ENCODE results near the gene NEURL1. TPM values are rescaled to one million over a fixed set of nuclear protein-coding genes. Genes with fewer than 3 reads are reported as not detected.

The NEURL1 gene
- total and polyA plus RNA-seq, 2 donors: 1.6 to 3.0 TPM

DNA sequence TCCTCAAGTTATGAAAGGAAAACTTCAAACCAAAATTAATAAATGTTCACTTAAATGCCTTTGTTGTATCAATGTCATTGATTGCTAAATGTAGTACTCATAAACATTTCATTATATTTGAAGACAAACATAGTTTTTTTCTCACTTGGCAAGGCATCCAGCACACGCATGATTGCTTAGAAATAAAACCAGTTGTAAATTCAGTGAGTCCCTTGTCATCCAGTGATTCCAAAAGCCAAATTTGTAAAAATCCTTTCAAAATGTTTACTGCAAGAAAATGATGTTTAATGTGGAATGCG is 6.1 kb upstream of the NEURL1 start:
- Histone ChIP-seq H3K9me3 (ENCODE audit: control insufficient read depth in 2 of 2, insufficient read depth in 1 of 2, low read length in 1 of 2) (no peaks in the 10 kb centered on the region), H3K36me3 (ENCODE audit: control insufficient read depth in 2 of 2, insufficient read depth in 2 of 2, low read length in 1 of 2) (no peaks in the 10 kb centered on the region), H3K27me3 (ENCODE audit: control insufficient read depth in 2 of 2, insufficient read depth in 1 of 2, low read length in 1 of 2) (peaks cover 0 to 15% of the 10 kb centered on the region in 2 donors), H3K27ac (ENCODE audit: low read depth in 1 of 2, low read length in 1 of 2) (no peak overlapping the region), H3K4me1 (ENCODE audit: control insufficient read depth in 2 of 2, insufficient read depth in 2 of 2, low read length in 2 of 2) (peaks cover 2 to 8% of the 10 kb centered on the region in 2 donors), H3K4me3 (ENCODE audit: low read length in 2 of 2) (no peak overlapping the region)
- DNase-seq (ENCODE audit: low read depth in 6 of 9, low spot score in 9 of 9): no peak
- WGBS: 98% methylated on average over 2 of the region's 2 CpGs

DNA sequence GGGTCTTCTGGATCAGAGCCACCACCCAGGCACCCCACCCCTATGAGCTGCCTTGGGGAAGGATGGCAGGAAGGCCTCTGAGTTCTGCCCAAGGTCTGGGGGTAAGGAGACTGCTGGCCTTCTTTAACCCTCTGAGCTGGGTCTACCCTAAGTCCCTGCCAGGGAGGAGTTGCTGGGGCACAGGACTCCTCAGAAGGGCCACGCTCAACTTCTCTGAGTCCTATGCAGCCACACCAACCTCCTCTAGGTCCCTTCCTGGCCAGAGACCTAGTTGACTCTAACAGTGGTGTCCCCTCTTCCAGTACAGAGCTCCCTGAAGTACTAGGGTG is 2.6 kb upstream of the NEURL1 start:
- H3K4me1 ChIP-seq (ENCODE audit: control insufficient read depth in 2 of 2, insufficient read depth in 2 of 2, low read length in 2 of 2): peaks cover 5 to 20% of the 10 kb centered on the region in 2 donors
- no peak for DNase-seq (ENCODE audit: low read depth in 6 of 9, low spot score in 9 of 9)
- 94% methylated on average over 1 of the region's 1 CpG for WGBS
- H3K4me3 ChIP-seq (ENCODE audit: low read length in 2 of 2): no peak overlapping the region
- peaks cover 25 to 49% of the 10 kb centered on the region in 2 donors for H3K27me3 ChIP-seq (ENCODE audit: control insufficient read depth in 2 of 2, insufficient read depth in 1 of 2, low read length in 1 of 2)
- no peak overlapping the region for H3K27ac ChIP-seq (ENCODE audit: low read depth in 1 of 2, low read length in 1 of 2)
- no peaks in the 10 kb centered on the region for H3K36me3 ChIP-seq (ENCODE audit: control insufficient read depth in 2 of 2, insufficient read depth in 2 of 2, low read length in 1 of 2)
- no peaks in the 10 kb centered on the region for H3K9me3 ChIP-seq (ENCODE audit: control insufficient read depth in 2 of 2, insufficient read depth in 1 of 2, low read length in 1 of 2)

DNA sequence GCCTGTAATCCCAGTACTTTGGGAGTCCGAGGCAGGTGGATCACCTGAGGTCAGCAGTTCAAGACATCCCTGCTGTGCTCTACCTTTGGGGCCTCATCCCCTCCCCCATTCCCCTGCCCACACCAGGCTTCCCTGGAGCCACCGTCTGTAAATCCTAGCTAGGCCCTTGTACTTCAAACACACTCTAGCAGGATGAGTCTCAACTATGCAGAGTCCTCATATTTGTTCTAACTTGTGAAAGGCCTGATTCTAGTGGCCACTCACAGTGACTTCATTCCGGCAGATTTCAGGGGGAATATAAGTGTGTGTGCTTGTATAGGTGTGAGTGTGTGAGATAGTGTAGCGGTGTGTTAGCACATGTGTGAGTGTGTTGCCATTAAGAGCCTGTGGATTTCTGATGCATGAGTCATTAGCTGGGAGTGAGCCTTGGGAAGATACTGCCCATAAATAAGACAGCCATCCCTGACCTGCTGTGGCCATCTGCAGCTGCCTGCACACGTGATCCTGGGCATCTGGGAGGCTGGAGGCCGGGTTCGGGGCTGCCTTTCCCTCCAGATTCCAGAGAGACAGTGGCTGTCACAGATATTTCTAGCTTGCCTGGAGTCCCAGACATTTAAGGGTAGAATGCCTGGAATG is 1.7 kb upstream of the NEURL1 start:
- H3K27ac ChIP-seq (ENCODE audit: low read depth in 1 of 2, low read length in 1 of 2): no peak overlapping the region
- H3K36me3 ChIP-seq (ENCODE audit: control insufficient read depth in 2 of 2, insufficient read depth in 2 of 2, low read length in 1 of 2): no peaks in the 10 kb centered on the region
- no peak for DNase-seq (ENCODE audit: low read depth in 6 of 9, low spot score in 9 of 9)
- no peaks in the 10 kb centered on the region for H3K9me3 ChIP-seq (ENCODE audit: control insufficient read depth in 2 of 2, insufficient read depth in 1 of 2, low read length in 1 of 2)
- peaks cover 25 to 58% of the 10 kb centered on the region in 2 donors for H3K27me3 ChIP-seq (ENCODE audit: control insufficient read depth in 2 of 2, insufficient read depth in 1 of 2, low read length in 1 of 2)
- peaks cover 5 to 20% of the 10 kb centered on the region in 2 donors for H3K4me1 ChIP-seq (ENCODE audit: control insufficient read depth in 2 of 2, insufficient read depth in 2 of 2, low read length in 2 of 2)
- WGBS: 95% methylated on average over 7 of the region's 7 CpGs
- no peak overlapping the region for H3K4me3 ChIP-seq (ENCODE audit: low read length in 2 of 2)

DNA sequence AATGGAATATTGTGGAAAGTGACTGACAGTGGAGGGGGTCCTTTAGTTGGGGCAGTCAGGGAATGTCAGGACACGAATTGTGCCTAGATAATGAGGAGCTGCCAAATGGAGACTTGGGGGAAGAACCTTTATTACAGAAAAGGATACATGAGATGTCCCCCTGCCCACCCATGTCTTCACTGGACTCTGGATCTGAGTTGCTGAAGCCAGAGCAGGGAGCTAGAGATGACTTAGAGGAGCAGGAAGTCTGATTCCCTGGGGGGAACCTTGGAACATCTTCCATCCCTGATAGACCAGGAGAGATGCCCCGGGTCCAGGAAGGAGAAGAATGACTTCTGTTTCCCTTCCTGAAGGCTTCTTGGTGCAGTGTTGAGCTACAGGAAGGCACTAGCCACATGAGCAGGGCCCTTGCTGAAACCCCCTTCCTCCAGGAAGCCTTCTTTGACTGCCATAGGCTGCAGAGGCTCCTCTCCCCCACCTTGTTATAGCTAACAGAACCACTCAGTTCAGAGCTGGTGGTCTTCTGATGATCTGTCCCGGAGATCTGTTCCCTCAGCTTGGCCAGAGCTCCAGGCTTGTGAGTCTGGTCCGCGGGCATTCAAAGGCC is 747 bp upstream of the NEURL1 start:
- H3K9me3 ChIP-seq (ENCODE audit: control insufficient read depth in 2 of 2, insufficient read depth in 1 of 2, low read length in 1 of 2): no peaks in the 10 kb centered on the region
- peaks cover 25 to 65% of the 10 kb centered on the region in 2 donors for H3K27me3 ChIP-seq (ENCODE audit: control insufficient read depth in 2 of 2, insufficient read depth in 1 of 2, low read length in 1 of 2)
- no peaks in the 10 kb centered on the region for H3K36me3 ChIP-seq (ENCODE audit: control insufficient read depth in 2 of 2, insufficient read depth in 2 of 2, low read length in 1 of 2)
- DNase-seq (ENCODE audit: low read depth in 6 of 9, low spot score in 9 of 9): no peak
- H3K4me3 ChIP-seq (ENCODE audit: low read length in 2 of 2): no peak overlapping the region
- 81% methylated on average over 5 of the region's 5 CpGs for WGBS
- H3K27ac ChIP-seq (ENCODE audit: low read depth in 1 of 2, low read length in 1 of 2): no peak overlapping the region
- H3K4me1 ChIP-seq (ENCODE audit: control insufficient read depth in 2 of 2, insufficient read depth in 2 of 2, low read length in 2 of 2): peaks cover 5 to 20% of the 10 kb centered on the region in 2 donors

DNA sequence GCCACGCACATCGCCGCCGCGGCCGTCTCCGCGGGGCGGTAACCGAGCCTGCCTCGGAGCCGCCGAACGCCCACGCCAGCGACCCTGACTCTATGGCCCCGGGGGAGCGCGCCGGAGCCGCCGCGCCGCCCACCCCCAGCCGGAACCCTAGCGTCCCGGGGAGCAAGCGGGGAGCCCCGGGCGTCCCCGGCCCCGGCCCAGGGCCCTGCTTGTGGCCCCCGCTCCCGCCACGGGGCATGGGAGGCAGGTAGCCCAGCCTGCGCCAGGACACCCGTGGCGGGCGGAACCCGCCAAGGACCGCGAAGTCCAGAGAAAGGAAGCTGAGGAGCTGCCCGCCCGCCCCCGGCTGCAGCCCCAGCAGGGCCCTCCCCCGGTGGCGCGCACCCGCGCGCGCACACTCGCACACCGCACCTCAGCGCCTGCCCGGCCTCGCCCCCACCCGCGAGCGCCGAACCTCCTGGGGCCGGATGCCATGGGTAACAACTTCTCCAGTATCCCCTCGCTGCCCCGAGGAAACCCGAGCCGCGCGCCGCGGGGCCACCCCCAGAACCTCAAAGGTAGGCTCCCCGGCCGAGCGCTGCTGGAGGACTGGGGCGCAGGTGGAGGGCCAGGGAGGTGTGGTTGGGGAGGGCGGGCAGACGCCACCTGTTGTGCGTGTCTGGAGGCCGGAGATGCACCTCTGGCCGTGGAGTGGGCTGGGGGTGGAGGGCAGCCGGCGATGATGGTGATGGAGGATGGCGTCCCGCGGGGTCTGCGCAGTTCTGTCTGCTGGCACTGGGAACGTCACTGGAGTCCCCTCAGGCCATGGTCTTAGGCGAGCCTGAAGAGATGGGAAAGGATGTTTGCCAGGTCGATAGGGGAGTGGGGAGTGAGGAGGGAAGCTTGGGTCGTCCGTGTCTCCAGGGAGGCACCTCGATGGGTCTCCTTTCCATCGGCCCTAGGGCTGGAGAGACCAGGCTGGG is 692 bp downstream of the NEURL1 start:
- DNase-seq (ENCODE audit: low read depth in 6 of 9, low spot score in 9 of 9): peak in 1 of 9 donors; percentile 24
- H3K36me3 ChIP-seq (ENCODE audit: control insufficient read depth in 2 of 2, insufficient read depth in 2 of 2, low read length in 1 of 2): no peaks in the 10 kb centered on the region
- H3K27me3 ChIP-seq (ENCODE audit: control insufficient read depth in 2 of 2, insufficient read depth in 1 of 2, low read length in 1 of 2): peaks cover 25 to 66% of the 10 kb centered on the region in 2 donors
- no peaks in the 10 kb centered on the region for H3K9me3 ChIP-seq (ENCODE audit: control insufficient read depth in 2 of 2, insufficient read depth in 1 of 2, low read length in 1 of 2)
- H3K27ac ChIP-seq (ENCODE audit: low read depth in 1 of 2, low read length in 1 of 2): no peak overlapping the region
- 2% methylated on average over 92 of the region's 92 CpGs for WGBS
- H3K4me1 ChIP-seq (ENCODE audit: control insufficient read depth in 2 of 2, insufficient read depth in 2 of 2, low read length in 2 of 2): peaks cover 5 to 20% of the 10 kb centered on the region in 2 donors
- H3K4me3 ChIP-seq (ENCODE audit: low read length in 2 of 2): peak overlapping the region in 1 of 2 donors; percentile 53

DNA sequence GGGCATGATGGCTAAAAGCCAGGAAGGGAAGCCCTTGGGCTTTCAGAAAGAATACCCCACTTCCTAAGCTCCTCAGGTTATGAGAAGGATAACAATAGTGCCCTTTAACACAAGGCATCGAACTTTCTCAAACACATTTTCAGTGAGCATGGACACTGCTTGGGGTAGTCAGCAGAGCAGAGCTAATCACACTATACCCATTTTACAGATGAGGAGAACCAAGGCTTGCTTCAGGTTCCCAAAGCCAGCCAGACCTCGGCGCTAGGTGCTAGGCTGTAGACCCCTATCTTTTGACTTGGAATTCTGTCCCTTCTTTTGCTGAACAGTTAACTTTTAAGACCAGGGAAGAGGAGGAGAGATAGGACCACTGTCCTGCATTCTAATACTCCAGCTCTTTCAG is 1.8 kb downstream of the NEURL1 start:
- H3K4me3 ChIP-seq (ENCODE audit: low read length in 2 of 2): no peak overlapping the region
- peaks cover 25 to 72% of the 10 kb centered on the region in 2 donors for H3K27me3 ChIP-seq (ENCODE audit: control insufficient read depth in 2 of 2, insufficient read depth in 1 of 2, low read length in 1 of 2)
- 97% methylated on average over 3 of the region's 3 CpGs for WGBS
- DNase-seq (ENCODE audit: low read depth in 6 of 9, low spot score in 9 of 9): no peak
- H3K4me1 ChIP-seq (ENCODE audit: control insufficient read depth in 2 of 2, insufficient read depth in 2 of 2, low read length in 2 of 2): peaks cover 5 to 20% of the 10 kb centered on the region in 2 donors
- H3K36me3 ChIP-seq (ENCODE audit: control insufficient read depth in 2 of 2, insufficient read depth in 2 of 2, low read length in 1 of 2): no peaks in the 10 kb centered on the region
- H3K9me3 ChIP-seq (ENCODE audit: control insufficient read depth in 2 of 2, insufficient read depth in 1 of 2, low read length in 1 of 2): no peaks in the 10 kb centered on the region
- no peak overlapping the region for H3K27ac ChIP-seq (ENCODE audit: low read depth in 1 of 2, low read length in 1 of 2)

DNA sequence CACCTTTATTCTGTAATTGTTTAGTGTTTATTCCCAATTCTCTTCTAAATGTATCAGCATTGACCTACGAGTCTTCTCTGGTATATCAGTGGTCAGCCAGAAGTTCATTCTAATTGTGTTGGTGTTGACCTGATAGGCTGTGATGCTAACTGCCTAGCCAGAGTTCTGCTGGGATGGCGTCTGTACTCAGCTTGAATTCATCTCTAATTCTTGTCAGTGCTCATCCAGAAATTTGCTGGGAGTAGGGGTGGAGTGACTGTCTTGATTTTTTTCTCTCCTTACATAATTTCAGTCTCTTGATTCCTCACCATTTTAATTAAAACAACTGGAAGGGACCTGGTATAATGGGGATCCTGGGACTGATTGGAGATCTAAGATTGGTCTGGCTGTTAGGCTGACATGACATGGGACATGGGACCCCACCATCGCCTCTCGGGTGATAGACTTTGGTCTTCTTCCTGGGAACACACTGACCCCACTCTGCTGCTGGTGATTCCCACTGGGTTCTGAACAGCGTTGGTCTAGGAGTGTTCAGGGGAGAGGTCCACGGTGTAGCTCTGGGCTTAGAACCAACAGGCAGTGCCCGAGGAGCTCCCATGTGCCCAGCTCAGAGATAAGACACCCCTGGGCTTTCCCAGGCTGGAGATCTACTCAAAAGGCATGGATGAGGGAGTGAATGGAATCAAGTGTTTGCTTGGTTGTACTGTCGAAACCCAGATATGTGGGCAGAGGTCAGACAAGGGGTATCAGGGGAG is 3.8 kb downstream of the NEURL1 start:
- DNase-seq (ENCODE audit: low read depth in 6 of 9, low spot score in 9 of 9): no peak
- no peaks in the 10 kb centered on the region for H3K36me3 ChIP-seq (ENCODE audit: control insufficient read depth in 2 of 2, insufficient read depth in 2 of 2, low read length in 1 of 2)
- H3K27ac ChIP-seq (ENCODE audit: low read depth in 1 of 2, low read length in 1 of 2): no peak overlapping the region
- H3K9me3 ChIP-seq (ENCODE audit: control insufficient read depth in 2 of 2, insufficient read depth in 1 of 2, low read length in 1 of 2): no peaks in the 10 kb centered on the region
- peaks cover 25 to 59% of the 10 kb centered on the region in 2 donors for H3K27me3 ChIP-seq (ENCODE audit: control insufficient read depth in 2 of 2, insufficient read depth in 1 of 2, low read length in 1 of 2)
- peaks cover 3 to 12% of the 10 kb centered on the region in 2 donors for H3K4me1 ChIP-seq (ENCODE audit: control insufficient read depth in 2 of 2, insufficient read depth in 2 of 2, low read length in 2 of 2)
- no peak overlapping the region for H3K4me3 ChIP-seq (ENCODE audit: low read length in 2 of 2)
- WGBS: 96% methylated on average over 8 of the region's 8 CpGs

DNA sequence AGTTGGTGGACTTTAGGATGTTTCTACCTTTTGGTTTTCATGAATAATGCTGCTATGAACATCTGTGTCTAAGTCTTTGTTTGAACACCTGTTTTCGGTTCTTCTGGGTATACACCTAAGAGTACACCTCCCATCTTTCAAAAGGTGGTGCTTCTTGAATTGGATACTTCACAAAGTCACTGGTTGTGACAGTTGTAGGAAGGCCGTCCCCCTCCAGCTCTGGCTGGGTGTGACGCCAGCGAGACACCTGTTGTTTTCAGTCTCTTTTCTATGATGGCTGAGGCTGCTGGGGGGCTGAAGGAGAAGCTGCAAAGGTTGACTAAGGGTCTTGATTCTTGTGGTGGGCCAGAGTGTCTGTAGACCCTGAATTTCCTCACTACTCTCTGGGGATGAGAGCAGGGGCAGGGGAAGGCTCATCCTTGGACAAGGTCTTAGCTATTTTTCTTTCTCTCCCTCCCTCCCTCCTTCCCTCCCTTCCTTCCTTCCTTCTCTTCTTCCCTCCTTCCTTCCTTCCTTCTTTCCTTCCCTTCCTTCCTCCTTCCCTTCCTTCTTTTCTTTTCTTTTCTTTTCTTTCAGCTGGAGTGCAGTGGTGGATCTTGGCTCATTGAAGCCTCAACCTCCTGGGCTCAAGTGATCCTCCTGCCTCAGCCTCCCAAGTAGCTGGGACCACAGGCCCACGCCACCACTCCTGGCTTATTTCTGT is 5.6 kb downstream of the NEURL1 start:
- Histone ChIP-seq H3K4me1 (ENCODE audit: control insufficient read depth in 2 of 2, insufficient read depth in 2 of 2, low read length in 2 of 2) (peaks cover 0 to 4% of the 10 kb centered on the region in 2 donors), H3K27me3 (ENCODE audit: control insufficient read depth in 2 of 2, insufficient read depth in 1 of 2, low read length in 1 of 2) (peaks cover 14 to 45% of the 10 kb centered on the region in 2 donors), H3K4me3 (ENCODE audit: low read length in 2 of 2) (no peak overlapping the region), H3K27ac (ENCODE audit: low read depth in 1 of 2, low read length in 1 of 2) (no peak overlapping the region), H3K36me3 (ENCODE audit: control insufficient read depth in 2 of 2, insufficient read depth in 2 of 2, low read length in 1 of 2) (no peaks in the 10 kb centered on the region), H3K9me3 (ENCODE audit: control insufficient read depth in 2 of 2, insufficient read depth in 1 of 2, low read length in 1 of 2) (no peaks in the 10 kb centered on the region)
- 82% methylated on average over 5 of the region's 5 CpGs for WGBS
- peak in 1 of 9 donors; percentile 32 for DNase-seq (ENCODE audit: low read depth in 6 of 9, low spot score in 9 of 9)
